Fibroblast of lung (primary cell): ENCODE measurements around the gene CNNM4.

Experiments
- EZH2 ChIP-seq: IDR thresholded peaks from 2 replicates; pipeline ENCODE4 v1.5.1; 2012; ENCODE audit warnings: low read length, control low read depth, mild to moderate bottlenecking; ENCODE audit errors: missing control alignments
- TF ChIP-seq, protein P1 (sequence below), 2 donors: IDR thresholded peaks in 1 of 2; conservative IDR thresholded peaks in 1 of 2; 1 replicate in 1 of 2; 2 replicates in 1 of 2; pipeline ENCODE4 v1.5.1; 2011 to 2012; ENCODE audit warnings: low read length in 2 of 2, control low read depth in 1 of 2, inconsistent platforms in 1 of 2, low read depth in 1 of 2, mild to moderate bottlenecking in 1 of 2

DNA sequence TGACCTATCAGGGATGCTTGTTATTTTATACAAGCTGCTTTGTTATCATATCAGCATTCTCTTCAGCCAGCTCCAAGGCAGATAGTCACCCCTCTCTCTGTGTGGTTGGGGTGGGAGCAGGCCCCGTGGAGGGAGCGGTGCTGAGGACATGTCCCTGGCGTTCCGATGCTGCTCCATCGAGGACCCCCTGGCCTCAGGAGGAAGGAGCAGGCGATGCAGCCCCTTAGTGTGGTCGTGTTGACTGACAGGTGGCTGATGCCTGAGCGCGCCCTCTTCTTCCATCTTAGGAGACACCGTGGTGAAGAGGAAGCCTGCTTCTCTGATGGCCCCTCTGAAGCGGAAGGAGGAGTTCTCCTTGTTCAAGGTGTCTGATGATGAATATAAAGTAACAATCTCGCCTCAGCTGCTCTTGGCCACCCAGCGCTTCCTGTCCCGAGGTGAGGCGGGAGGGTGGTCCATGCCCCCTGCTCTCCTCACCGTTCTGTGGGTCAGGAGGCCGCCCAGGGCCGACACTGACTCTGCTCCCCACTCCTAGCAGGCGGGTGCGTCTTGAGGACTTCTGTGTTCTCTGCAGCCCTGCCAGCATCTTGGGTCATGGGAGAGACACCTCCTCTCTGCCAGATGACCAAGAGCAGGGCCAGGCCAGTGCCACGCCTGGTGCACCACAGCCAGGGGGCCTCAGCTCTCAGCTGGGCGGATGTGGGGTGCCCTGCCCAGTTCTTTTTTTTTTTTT lies 66.0 kb downstream of the CNNM4 start:
- no peak for TF ChIP-seq EZH2
- TF ChIP-seq, protein P1, sequence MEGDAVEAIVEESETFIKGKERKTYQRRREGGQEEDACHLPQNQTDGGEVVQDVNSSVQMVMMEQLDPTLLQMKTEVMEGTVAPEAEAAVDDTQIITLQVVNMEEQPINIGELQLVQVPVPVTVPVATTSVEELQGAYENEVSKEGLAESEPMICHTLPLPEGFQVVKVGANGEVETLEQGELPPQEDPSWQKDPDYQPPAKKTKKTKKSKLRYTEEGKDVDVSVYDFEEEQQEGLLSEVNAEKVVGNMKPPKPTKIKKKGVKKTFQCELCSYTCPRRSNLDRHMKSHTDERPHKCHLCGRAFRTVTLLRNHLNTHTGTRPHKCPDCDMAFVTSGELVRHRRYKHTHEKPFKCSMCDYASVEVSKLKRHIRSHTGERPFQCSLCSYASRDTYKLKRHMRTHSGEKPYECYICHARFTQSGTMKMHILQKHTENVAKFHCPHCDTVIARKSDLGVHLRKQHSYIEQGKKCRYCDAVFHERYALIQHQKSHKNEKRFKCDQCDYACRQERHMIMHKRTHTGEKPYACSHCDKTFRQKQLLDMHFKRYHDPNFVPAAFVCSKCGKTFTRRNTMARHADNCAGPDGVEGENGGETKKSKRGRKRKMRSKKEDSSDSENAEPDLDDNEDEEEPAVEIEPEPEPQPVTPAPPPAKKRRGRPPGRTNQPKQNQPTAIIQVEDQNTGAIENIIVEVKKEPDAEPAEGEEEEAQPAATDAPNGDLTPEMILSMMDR (conservative IDR thresholded peaks at IDR 0.05 in 1 of 2, IDR thresholded peaks at IDR 0.05 in 1 of 2; ENCODE audit: low read depth in 1 of 2, low read length in 2 of 2): no peak
